H1 (cell line): ENCODE measurements around the gene MAGIX. TPM values are rescaled to one million over a fixed set of nuclear protein-coding genes. Genes with fewer than 3 reads are reported as not detected.

Experiments used
- CTBP2 ChIP-seq: IDR thresholded peaks from 2 replicates; pipeline ENCODE4 v1.7.0; 2011; ENCODE audit warnings: borderline replicate concordance, mild to moderate bottlenecking, moderate library complexity, mixed read lengths, low read length; ENCODE audit not compliant: insufficient read depth, insufficient read length
- EGR1 ChIP-seq: IDR thresholded peaks from 2 replicates; pipeline ENCODE4 v1.6.1; 2011; ENCODE audit warnings: low read depth, low read length, borderline replicate concordance
- KDM1A ChIP-seq: fragments of 200-600, 300-600 bp; sonication (generic); IDR thresholded peaks from 2 replicates; pipeline ENCODE4 v1.7.1; 2016; ENCODE audit warnings: mild to moderate bottlenecking, low read length, borderline replicate concordance
- POU5F1 ChIP-seq: IDR thresholded peaks from 2 replicates; pipeline ENCODE4 v1.6.1; 2011; ENCODE audit warnings: low read depth, mild to moderate bottlenecking, low read length, moderate library complexity
- SIN3A ChIP-seq, 2 experiments: IDR thresholded peaks in 1 of 2; conservative IDR thresholded peaks in 1 of 2; 2 replicates each; pipeline ENCODE4 v1.6.1; 2011 to 2012; ENCODE audit warnings: low read length in 2 of 2, improper control_type of control experiment in 1 of 2, low read depth in 1 of 2, mild to moderate bottlenecking in 1 of 2
- SP4 ChIP-seq: IDR thresholded peaks from 2 replicates; pipeline ENCODE4 v1.6.1; 2012; ENCODE audit warnings: low read length, inconsistent platforms
- TCF12 ChIP-seq: IDR thresholded peaks from 2 replicates; pipeline ENCODE4 v1.6.1; 2011; ENCODE audit warnings: low read depth, mild to moderate bottlenecking, low read length
- YY1 ChIP-seq: IDR thresholded peaks from 2 replicates; pipeline ENCODE4 v1.6.1; 2011; ENCODE audit warnings: low read depth, mild to moderate bottlenecking, low read length
- polyA plus RNA-seq, 7 experiments: library from polyadenylated mRNA; depleted of rRNA in 3 of 7; stranded (reverse) in 5 of 7; unstranded in 2 of 7; fragments of >200 nt in 5 of 7; fragments of 200-250 nt in 2 of 7; gene quantifications; 1 replicate in 5 of 7; 2 replicates in 1 of 7; 4 replicates in 1 of 7; pipeline versions ENCODE4 v1.2.1 to v1.2.3, GENCODE V29; 2011 to 2013; ENCODE audit warnings: missing spikeins in 2 of 7, mixed read lengths in 2 of 7
- total RNA-seq: library from RNA; stranded (reverse); fragmentation: NEBNext Ultra II Directional; extraction: Animal tissue kit (Norgen Biotek cat#: 25700); gene quantifications from 2 replicates; pipeline ENCODE4 v1.2.1, GENCODE V29; 2021
- TF ChIP-seq, protein P1 (sequence below): fragments of 300-600 bp; sonication (generic); IDR thresholded peaks from 2 replicates; pipeline ENCODE4 v1.7.1; 2012; ENCODE audit warnings: low read length, moderate library complexity, mild to moderate bottlenecking, inconsistent platforms; ENCODE audit not compliant: insufficient replicate concordance
- TF ChIP-seq, protein P2 (sequence below): IDR thresholded peaks from 2 replicates; pipeline ENCODE4 v1.6.1; 2011; ENCODE audit warnings: low read length, improper control_type of control experiment
- TF ChIP-seq, protein P3 (sequence below): IDR thresholded peaks from 2 replicates; pipeline ENCODE4 v1.6.1; 2012; ENCODE audit warnings: inconsistent platforms

MAGIX gene
- total and polyA plus RNA-seq, 2 of the 8 experiments (the other 6 are each of a cell fraction or from before 2014, with no cell fraction given): 0.37 to 1.1 TPM

DNA sequence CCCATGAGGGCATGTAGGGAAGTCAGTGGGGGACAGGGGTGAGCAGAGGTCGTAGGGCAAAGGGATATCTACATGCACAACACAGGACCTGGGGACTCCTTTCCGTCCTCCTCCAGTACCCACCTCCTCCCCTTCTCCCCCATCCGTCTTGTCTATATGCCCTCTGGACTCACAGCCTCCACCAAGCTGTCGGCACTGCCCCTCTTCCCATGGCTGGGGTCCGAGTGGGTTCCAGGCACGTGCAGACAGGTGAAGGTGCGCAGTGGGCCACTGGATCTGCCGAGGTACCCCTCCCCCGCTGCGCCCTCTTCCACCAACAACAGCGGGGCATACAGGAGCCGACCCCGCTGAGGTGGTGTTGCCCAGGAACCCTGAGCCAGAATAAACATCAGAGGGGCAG lies 42.9 kb downstream of the MAGIX start (continued):
- TF ChIP-seq, protein P1, sequence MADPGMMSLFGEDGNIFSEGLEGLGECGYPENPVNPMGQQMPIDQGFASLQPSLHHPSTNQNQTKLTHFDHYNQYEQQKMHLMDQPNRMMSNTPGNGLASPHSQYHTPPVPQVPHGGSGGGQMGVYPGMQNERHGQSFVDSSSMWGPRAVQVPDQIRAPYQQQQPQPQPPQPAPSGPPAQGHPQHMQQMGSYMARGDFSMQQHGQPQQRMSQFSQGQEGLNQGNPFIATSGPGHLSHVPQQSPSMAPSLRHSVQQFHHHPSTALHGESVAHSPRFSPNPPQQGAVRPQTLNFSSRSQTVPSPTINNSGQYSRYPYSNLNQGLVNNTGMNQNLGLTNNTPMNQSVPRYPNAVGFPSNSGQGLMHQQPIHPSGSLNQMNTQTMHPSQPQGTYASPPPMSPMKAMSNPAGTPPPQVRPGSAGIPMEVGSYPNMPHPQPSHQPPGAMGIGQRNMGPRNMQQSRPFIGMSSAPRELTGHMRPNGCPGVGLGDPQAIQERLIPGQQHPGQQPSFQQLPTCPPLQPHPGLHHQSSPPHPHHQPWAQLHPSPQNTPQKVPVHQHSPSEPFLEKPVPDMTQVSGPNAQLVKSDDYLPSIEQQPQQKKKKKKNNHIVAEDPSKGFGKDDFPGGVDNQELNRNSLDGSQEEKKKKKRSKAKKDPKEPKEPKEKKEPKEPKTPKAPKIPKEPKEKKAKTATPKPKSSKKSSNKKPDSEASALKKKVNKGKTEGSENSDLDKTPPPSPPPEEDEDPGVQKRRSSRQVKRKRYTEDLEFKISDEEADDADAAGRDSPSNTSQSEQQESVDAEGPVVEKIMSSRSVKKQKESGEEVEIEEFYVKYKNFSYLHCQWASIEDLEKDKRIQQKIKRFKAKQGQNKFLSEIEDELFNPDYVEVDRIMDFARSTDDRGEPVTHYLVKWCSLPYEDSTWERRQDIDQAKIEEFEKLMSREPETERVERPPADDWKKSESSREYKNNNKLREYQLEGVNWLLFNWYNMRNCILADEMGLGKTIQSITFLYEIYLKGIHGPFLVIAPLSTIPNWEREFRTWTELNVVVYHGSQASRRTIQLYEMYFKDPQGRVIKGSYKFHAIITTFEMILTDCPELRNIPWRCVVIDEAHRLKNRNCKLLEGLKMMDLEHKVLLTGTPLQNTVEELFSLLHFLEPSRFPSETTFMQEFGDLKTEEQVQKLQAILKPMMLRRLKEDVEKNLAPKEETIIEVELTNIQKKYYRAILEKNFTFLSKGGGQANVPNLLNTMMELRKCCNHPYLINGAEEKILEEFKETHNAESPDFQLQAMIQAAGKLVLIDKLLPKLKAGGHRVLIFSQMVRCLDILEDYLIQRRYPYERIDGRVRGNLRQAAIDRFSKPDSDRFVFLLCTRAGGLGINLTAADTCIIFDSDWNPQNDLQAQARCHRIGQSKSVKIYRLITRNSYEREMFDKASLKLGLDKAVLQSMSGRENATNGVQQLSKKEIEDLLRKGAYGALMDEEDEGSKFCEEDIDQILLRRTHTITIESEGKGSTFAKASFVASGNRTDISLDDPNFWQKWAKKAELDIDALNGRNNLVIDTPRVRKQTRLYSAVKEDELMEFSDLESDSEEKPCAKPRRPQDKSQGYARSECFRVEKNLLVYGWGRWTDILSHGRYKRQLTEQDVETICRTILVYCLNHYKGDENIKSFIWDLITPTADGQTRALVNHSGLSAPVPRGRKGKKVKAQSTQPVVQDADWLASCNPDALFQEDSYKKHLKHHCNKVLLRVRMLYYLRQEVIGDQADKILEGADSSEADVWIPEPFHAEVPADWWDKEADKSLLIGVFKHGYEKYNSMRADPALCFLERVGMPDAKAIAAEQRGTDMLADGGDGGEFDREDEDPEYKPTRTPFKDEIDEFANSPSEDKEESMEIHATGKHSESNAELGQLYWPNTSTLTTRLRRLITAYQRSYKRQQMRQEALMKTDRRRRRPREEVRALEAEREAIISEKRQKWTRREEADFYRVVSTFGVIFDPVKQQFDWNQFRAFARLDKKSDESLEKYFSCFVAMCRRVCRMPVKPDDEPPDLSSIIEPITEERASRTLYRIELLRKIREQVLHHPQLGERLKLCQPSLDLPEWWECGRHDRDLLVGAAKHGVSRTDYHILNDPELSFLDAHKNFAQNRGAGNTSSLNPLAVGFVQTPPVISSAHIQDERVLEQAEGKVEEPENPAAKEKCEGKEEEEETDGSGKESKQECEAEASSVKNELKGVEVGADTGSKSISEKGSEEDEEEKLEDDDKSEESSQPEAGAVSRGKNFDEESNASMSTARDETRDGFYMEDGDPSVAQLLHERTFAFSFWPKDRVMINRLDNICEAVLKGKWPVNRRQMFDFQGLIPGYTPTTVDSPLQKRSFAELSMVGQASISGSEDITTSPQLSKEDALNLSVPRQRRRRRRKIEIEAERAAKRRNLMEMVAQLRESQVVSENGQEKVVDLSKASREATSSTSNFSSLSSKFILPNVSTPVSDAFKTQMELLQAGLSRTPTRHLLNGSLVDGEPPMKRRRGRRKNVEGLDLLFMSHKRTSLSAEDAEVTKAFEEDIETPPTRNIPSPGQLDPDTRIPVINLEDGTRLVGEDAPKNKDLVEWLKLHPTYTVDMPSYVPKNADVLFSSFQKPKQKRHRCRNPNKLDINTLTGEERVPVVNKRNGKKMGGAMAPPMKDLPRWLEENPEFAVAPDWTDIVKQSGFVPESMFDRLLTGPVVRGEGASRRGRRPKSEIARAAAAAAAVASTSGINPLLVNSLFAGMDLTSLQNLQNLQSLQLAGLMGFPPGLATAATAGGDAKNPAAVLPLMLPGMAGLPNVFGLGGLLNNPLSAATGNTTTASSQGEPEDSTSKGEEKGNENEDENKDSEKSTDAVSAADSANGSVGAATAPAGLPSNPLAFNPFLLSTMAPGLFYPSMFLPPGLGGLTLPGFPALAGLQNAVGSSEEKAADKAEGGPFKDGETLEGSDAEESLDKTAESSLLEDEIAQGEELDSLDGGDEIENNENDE: no peak
- TF ChIP-seq KDM1A (no peak), POU5F1 (no peak), CTBP2 (no peak), SIN3A (conservative IDR thresholded peaks at IDR 0.05 in 1 of 2, IDR thresholded peaks at IDR 0.05 in 1 of 2; ENCODE audit: low read depth in 1 of 2, low read length in 2 of 2) (no peak), EGR1 (no peak), SP4 (no peak), YY1 (no peak), TCF12 (no peak)
- TF ChIP-seq, protein P2, sequence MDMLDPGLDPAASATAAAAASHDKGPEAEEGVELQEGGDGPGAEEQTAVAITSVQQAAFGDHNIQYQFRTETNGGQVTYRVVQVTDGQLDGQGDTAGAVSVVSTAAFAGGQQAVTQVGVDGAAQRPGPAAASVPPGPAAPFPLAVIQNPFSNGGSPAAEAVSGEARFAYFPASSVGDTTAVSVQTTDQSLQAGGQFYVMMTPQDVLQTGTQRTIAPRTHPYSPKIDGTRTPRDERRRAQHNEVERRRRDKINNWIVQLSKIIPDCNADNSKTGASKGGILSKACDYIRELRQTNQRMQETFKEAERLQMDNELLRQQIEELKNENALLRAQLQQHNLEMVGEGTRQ: no peak
- TF ChIP-seq, protein P3, sequence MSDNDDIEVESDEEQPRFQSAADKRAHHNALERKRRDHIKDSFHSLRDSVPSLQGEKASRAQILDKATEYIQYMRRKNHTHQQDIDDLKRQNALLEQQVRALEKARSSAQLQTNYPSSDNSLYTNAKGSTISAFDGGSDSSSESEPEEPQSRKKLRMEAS: no peak
